B cell (primary cell): ENCODE measurements around the gene RNASE8. TPM values are rescaled to one million over a fixed set of nuclear protein-coding genes. Genes with fewer than 3 reads are reported as not detected.
A peak's percentile ranks its signal among the peaks of the same experiment; 100 is the strongest.

Experiments used
- ATAC-seq: fragments of 200-7000 bp; cut with Tn5 transposase; one replicate; pipeline ENCODE4 v1.10.0; 2021; ENCODE audit warnings: low read depth, mild to moderate bottlenecking, moderate number of reproducible peaks, moderate library complexity
- CTCF ChIA-PET: fragments of 350-600 bp; sonication (Branson Sonifier 250); formaldehyde crosslinking; loops from one replicate; lab custom pipeline; 2021; ENCODE audit warnings: antibody characterized with exemption, inconsistent platforms; lab: Charles Lee
- POLR2A ChIA-PET: fragments of 350-600 bp; sonication (Branson Sonifier 250); formaldehyde crosslinking; loops from one replicate; lab custom pipeline; 2021; ENCODE audit warnings: antibody characterized with exemption; lab: Charles Lee
- DNase-seq: peaks from one replicate; pipeline ENCODE4 v3.0.0; 2013
- H2AFZ ChIP-seq: 2 replicates; pipeline ENCODE4 v1.6.1; 2012; ENCODE audit warnings: mild to moderate bottlenecking, low read depth, low read length; ENCODE audit not compliant: insufficient read depth, poor library complexity, severe bottlenecking
- H3K27ac ChIP-seq, 2 donors: 1 replicate in 1 of 2; 2 replicates in 1 of 2; pipeline ENCODE4 v1.5.1; 2012 to 2013; ENCODE audit warnings: low read length in 2 of 2, mild to moderate bottlenecking in 2 of 2, moderate library complexity in 1 of 2
- H3K27me3 ChIP-seq, 4 experiments: fragments of 200-600 bp in 1 of 4; sonication (generic) in 1 of 4; replicated peaks in 1 of 4; 1 replicate in 2 of 4; 2 replicates in 2 of 4; pipeline versions ENCODE4 v1.6.1 to v1.7.0; 2013 to 2016; ENCODE audit warnings: low read length in 3 of 4, mild to moderate bottlenecking in 2 of 4, mixed read lengths in 1 of 4, moderate library complexity in 1 of 4; ENCODE audit not compliant: insufficient read depth in 4 of 4, control insufficient read depth in 3 of 4; ENCODE audit errors: control extremely low read depth in 1 of 4
- H3K36me3 ChIP-seq, 2 experiments: replicated peaks in 1 of 2; 1 replicate in 1 of 2; 2 replicates in 1 of 2; pipeline versions ENCODE4 v1.6.1 to v1.7.1; 2013; ENCODE audit warnings: low read length in 1 of 2; ENCODE audit not compliant: insufficient read depth in 2 of 2, control insufficient read depth in 1 of 2; ENCODE audit errors: control extremely low read depth in 1 of 2, extremely low read depth in 1 of 2
- H3K4me1 ChIP-seq, 2 donors: fragments of 200-600 bp in 1 of 2; sonication (generic) in 1 of 2; 1 replicate in 1 of 2; 2 replicates in 1 of 2; pipeline versions ENCODE4 v1.5.1 to v1.6.1; 2013 to 2017; ENCODE audit warnings: low read length in 2 of 2; ENCODE audit not compliant: control insufficient read depth in 2 of 2, insufficient read depth in 2 of 2
- H3K4me2 ChIP-seq: replicated peaks from 2 replicates; pipeline ENCODE3; 2012; ENCODE audit warnings: mild to moderate bottlenecking, low read depth, low read length; ENCODE audit not compliant: poor library complexity, severe bottlenecking
- H3K4me3 ChIP-seq, 5 experiments: fragments of 200-600 bp in 1 of 5; sonication (generic) in 1 of 5; 1 replicate in 3 of 5; 2 replicates in 2 of 5; pipeline versions ENCODE4 v1.5.1 to v1.7.0; 2011 to 2016; ENCODE audit warnings: low read length in 4 of 5, mild to moderate bottlenecking in 4 of 5, low read depth in 2 of 5, control low read depth in 1 of 5, moderate library complexity in 1 of 5; ENCODE audit not compliant: insufficient read depth in 1 of 5; ENCODE audit errors: control extremely low read depth in 1 of 5, extremely low read depth in 1 of 5
- H3K79me2 ChIP-seq: fragments of 200-600 bp; sonication (generic); one replicate; pipeline ENCODE4 v1.6.0; 2016; ENCODE audit warnings: low read length; ENCODE audit not compliant: control insufficient read depth, insufficient read depth
- H3K9ac ChIP-seq: fragments of 200-600 bp; sonication (generic); 2 replicates; pipeline ENCODE4 v1.6.1; 2017; ENCODE audit warnings: mild to moderate bottlenecking, low read length, moderate library complexity
- H3K9me3 ChIP-seq, 3 donors: one replicate each; pipeline versions ENCODE4 v1.6.1 to v1.7.1; 2013; ENCODE audit warnings: low read length in 2 of 3; ENCODE audit not compliant: control insufficient read depth in 2 of 3, insufficient read depth in 1 of 3; ENCODE audit errors: control extremely low read depth in 1 of 3
- H4K20me1 ChIP-seq: 2 replicates; pipeline ENCODE4 v1.6.0; 2012; ENCODE audit warnings: mild to moderate bottlenecking, low read length; ENCODE audit not compliant: insufficient read depth, control insufficient read depth, poor library complexity, severe bottlenecking
- H3K27ac Mint-ChIP-seq: one replicate; pipeline ENCODE4 v1.8.0; 2021; ENCODE audit warnings: mixed read lengths
- H3K27me3 Mint-ChIP-seq: one replicate; pipeline ENCODE4 v1.8.0; 2021; ENCODE audit warnings: mixed read lengths
- H3K4me1 Mint-ChIP-seq: one replicate; pipeline ENCODE4 v1.8.0; 2021; ENCODE audit warnings: mixed read lengths
- H3K4me3 Mint-ChIP-seq: one replicate; pipeline ENCODE4 v1.8.0; 2021; ENCODE audit warnings: mixed read lengths
- H3K9me3 Mint-ChIP-seq: one replicate; pipeline ENCODE4 v1.8.0; 2022; ENCODE audit warnings: mixed read lengths; ENCODE audit not compliant: insufficient read depth
- CTCF ChIP-seq: fragments of 200-600 bp; IDR thresholded peaks from one replicate; pipeline ENCODE4 v1.8.0; 2022; ENCODE audit warnings: antibody characterized with exemption, mild to moderate bottlenecking
- EZH2 ChIP-seq: IDR thresholded peaks from 2 replicates; pipeline ENCODE4 v1.6.1; 2012; ENCODE audit warnings: borderline replicate concordance, low read depth, mild to moderate bottlenecking, moderate library complexity, low read length; ENCODE audit not compliant: insufficient read depth, poor library complexity, severe bottlenecking
- WGBS: methylation state at CpG from one replicate; pipeline ENCODE4 v1.1.5; 2013; ENCODE audit warnings: missing lambda C conversion rate; ENCODE audit not compliant: insufficient coverage; 5-methylcytosine and 5-hydroxymethylcytosine counted together
- intact Hi-C: fragments of 100-400 bp; cut with micrococcal nuclease; formaldehyde crosslinking; loops from one replicate; pipeline ENCODE4 v1.10.0; 2022
- polyA plus RNA-seq: library from polyadenylated mRNA; depleted of rRNA; stranded (reverse); fragments of >200 nt; gene quantifications from 2 replicates; pipeline ENCODE4 v1.2.3, GENCODE V29; 2012
- total RNA-seq, 2 donors: library from RNA; stranded (reverse); fragments of 120-200 nt in 1 of 2; gene quantifications; 1 replicate in 1 of 2; 2 replicates in 1 of 2; pipeline versions ENCODE4 v1.2.3 to v1.2.4, GENCODE V29; 2013 to 2022

The RNASE8 gene
- total and polyA plus RNA-seq, 2 donors (not counting 1 experiment from before 2014, with no cell fraction given) = not detected

DNA sequence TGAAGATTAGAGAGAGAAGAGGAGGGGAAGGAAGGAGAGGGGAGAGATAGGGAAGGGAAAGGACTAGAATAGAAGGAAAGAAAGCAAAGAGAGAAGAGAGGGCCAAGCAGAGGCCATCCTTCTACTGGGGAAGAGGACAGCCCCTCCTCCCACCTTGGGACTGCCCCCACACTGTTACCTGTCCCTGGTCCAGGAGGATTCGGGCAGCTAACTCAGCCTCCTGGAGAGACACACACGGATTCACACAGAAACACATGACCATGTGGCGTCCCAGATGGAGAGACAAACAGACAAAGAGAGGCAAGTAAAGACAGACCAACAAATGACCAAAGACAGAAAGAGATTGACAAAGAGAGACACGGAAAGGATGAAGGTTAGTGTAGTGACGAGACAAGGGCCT lies 34.9 kb upstream of the RNASE8 start:
- Histone ChIP-seq H3K4me3 (no peak overlapping the region), H2AFZ (no peak overlapping the region), H3K4me1 (peaks cover 12 to 23% of the 10 kb centered on the region in 2 donors), H3K9me3 (no peaks in the 10 kb centered on the region), H3K27me3 (peaks cover 0 to 30% (median 8%) of the 10 kb centered on the region in 4 experiments), H4K20me1 (no peaks in the 10 kb centered on the region), H3K27ac (no peak overlapping the region), H3K4me2 (no peak overlapping the region), H3K36me3 (no peaks in the 10 kb centered on the region), H3K9ac (no peak overlapping the region), H3K79me2 (no peaks in the 10 kb centered on the region)
- DNase-seq (no peak), ATAC-seq (no peak)
- H3K4me3 Mint-ChIP-seq = peak overlapping the region; percentile 93
- no peaks in the 10 kb centered on the region for H3K9me3 Mint-ChIP-seq
- no peak overlapping the region for H3K27ac Mint-ChIP-seq
- 98% methylated on average over 5 of the region's 5 CpGs for WGBS
- ChIA-PET CTCF (interaction anchor here (2.5 to 2.9 kb wide), 3 partner anchors 8 to 82 kb away, joined by 9 to 23 read pairs (median 14); no protein-coding TSS in a partner anchor), POLR2A (no interaction called here)
- TF ChIP-seq CTCF (no peak), EZH2 (no peak)
- peaks cover 19% of the 10 kb centered on the region for H3K4me1 Mint-ChIP-seq
- intact Hi-C loops = no loop called here
- H3K27me3 Mint-ChIP-seq = peaks cover 19% of the 10 kb centered on the region

DNA sequence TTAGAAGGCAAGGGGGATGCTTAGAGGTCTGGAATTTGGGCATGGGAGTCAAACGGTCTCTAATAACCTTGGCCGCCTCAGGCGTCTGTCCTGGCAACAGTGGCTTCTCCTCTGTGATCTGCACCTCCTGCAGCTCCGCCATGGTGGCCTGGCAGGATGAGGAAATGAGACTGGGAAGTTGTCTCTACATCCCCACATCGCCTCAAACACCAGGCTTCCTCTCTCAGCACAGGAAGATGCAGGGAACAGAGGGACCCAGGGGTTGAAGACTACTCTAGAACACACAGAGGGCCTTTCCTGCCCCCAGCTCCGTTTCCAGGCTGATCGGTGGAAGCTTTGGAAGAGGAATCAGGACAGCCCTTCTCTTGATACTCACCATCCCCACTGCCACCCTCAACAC lies 34.4 kb upstream of the RNASE8 start:
- Histone ChIP-seq H4K20me1 (no peaks in the 10 kb centered on the region), H3K4me3 (no peak overlapping the region), H3K27me3 (peaks cover 0 to 30% (median 8%) of the 10 kb centered on the region in 4 experiments), H2AFZ (no peak overlapping the region), H3K9ac (no peak overlapping the region), H3K27ac (no peak overlapping the region), H3K9me3 (no peaks in the 10 kb centered on the region), H3K79me2 (no peaks in the 10 kb centered on the region), H3K4me2 (peak overlapping the region; percentile 99), H3K4me1 (peaks cover 12 to 23% of the 10 kb centered on the region in 2 donors), H3K36me3 (no peaks in the 10 kb centered on the region)
- no peak for TF ChIP-seq CTCF
- TF ChIP-seq EZH2 = no peak
- ChIA-PET CTCF (interaction anchor here (1.0 to 2.9 kb wide), 5 partner anchors 8 to 81 kb away, joined by 3 to 23 read pairs (median 9); no protein-coding TSS in a partner anchor), POLR2A (no interaction called here)
- WGBS = 70% methylated on average over 6 of the region's 7 CpGs
- H3K27me3 Mint-ChIP-seq = peaks cover 19% of the 10 kb centered on the region
- no peak overlapping the region for H3K27ac Mint-ChIP-seq
- ATAC-seq = no peak
- no peaks in the 10 kb centered on the region for H3K9me3 Mint-ChIP-seq
- no peak for DNase-seq
- peak overlapping the region; percentile 93 for H3K4me3 Mint-ChIP-seq
- intact Hi-C loops = no loop called here
- peaks cover 19% of the 10 kb centered on the region for H3K4me1 Mint-ChIP-seq
